Mammary epithelial cell (primary cell): ENCODE results near the gene SIGLEC5.

Source experiments
- EZH2 ChIP-seq: IDR thresholded peaks from 2 replicates; pipeline ENCODE4 v1.6.1; 2012; ENCODE audit warnings: low read length, inconsistent platforms, borderline replicate concordance
- TF ChIP-seq, protein P1 (sequence below), 2 donors: IDR thresholded peaks in 1 of 2; conservative IDR thresholded peaks in 1 of 2; 2 replicates each; pipeline ENCODE4 v1.5.1; 2011 to 2012; ENCODE audit warnings: inconsistent platforms in 2 of 2, low read length in 2 of 2, mild to moderate bottlenecking in 2 of 2, control low read depth in 1 of 2, low read depth in 1 of 2; ENCODE audit not compliant: insufficient read depth in 1 of 2; ENCODE audit errors: extremely low read depth in 1 of 2

DNA sequence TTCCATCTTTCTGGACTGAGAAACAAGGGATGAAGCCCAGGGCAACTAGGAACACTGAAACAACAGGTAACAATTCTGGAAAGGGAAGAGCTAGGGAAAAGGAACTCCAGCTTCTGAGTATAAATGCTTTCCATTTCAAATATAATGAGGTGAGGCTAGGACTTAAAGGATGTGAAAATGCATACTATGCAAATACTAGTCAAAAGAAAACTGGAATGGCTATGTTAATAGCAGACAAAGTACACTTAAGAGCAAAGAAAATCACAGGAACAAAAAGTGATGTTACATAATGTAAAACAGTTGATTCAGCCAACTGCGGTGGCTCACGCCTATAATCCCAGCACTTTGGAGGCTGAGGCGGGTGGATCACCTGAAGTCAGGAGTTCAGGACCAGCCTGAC, 10.2 kb upstream of the SIGLEC5 start:
- TF ChIP-seq, protein P1, sequence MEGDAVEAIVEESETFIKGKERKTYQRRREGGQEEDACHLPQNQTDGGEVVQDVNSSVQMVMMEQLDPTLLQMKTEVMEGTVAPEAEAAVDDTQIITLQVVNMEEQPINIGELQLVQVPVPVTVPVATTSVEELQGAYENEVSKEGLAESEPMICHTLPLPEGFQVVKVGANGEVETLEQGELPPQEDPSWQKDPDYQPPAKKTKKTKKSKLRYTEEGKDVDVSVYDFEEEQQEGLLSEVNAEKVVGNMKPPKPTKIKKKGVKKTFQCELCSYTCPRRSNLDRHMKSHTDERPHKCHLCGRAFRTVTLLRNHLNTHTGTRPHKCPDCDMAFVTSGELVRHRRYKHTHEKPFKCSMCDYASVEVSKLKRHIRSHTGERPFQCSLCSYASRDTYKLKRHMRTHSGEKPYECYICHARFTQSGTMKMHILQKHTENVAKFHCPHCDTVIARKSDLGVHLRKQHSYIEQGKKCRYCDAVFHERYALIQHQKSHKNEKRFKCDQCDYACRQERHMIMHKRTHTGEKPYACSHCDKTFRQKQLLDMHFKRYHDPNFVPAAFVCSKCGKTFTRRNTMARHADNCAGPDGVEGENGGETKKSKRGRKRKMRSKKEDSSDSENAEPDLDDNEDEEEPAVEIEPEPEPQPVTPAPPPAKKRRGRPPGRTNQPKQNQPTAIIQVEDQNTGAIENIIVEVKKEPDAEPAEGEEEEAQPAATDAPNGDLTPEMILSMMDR (conservative IDR thresholded peaks at IDR 0.05 in 1 of 2, IDR thresholded peaks at IDR 0.05 in 1 of 2; ENCODE audit: extremely low read depth in 1 of 2, insufficient read depth in 1 of 2, low read depth in 1 of 2, low read length in 2 of 2): no peak
- TF ChIP-seq EZH2: no peak
